Parathyroid adenoma (tissue), 2 donors: Measurements from ENCODE around the gene SLC25A13.

Source experiments
- H2AFZ ChIP-seq: fragments of 300-600 bp; sonication (generic); one replicate; pipeline ENCODE4 v1.7.0; 2017; ENCODE audit warnings: antibody characterized with exemption, mild to moderate bottlenecking
- H3K27ac ChIP-seq: fragments of 300-600 bp; sonication (generic); one replicate; pipeline ENCODE4 v1.7.0; 2017
- H3K27me3 ChIP-seq: fragments of 300-600 bp; sonication (generic); one replicate; pipeline ENCODE4 v1.7.0; 2017; ENCODE audit warnings: low read length; ENCODE audit not compliant: control insufficient read depth, insufficient read depth
- H3K36me3 ChIP-seq: fragments of 300-600 bp; sonication (generic); one replicate; pipeline ENCODE4 v1.7.0; 2017; ENCODE audit warnings: low read length; ENCODE audit not compliant: control insufficient read depth, insufficient read depth
- H3K4me1 ChIP-seq: fragments of 300-600 bp; sonication (generic); one replicate; pipeline ENCODE4 v1.7.0; 2017; ENCODE audit warnings: control low read depth
- H3K4me2 ChIP-seq: fragments of 300-600 bp; sonication (generic); one replicate; pipeline ENCODE4 v1.7.0; 2017; ENCODE audit warnings: low read length
- H3K4me3 ChIP-seq: fragments of 300-600 bp; sonication (generic); one replicate; pipeline ENCODE4 v1.7.0; 2017; ENCODE audit warnings: low read depth, low read length
- H3K79me2 ChIP-seq: fragments of 300-600 bp; sonication (generic); one replicate; pipeline ENCODE4 v1.7.0; 2017; ENCODE audit warnings: control low read depth
- H3K9ac ChIP-seq: fragments of 300-600 bp; sonication (generic); one replicate; pipeline ENCODE4 v1.7.0; 2017; ENCODE audit warnings: mild to moderate bottlenecking
- H3K9me3 ChIP-seq: fragments of 300-600 bp; sonication (generic); one replicate; pipeline ENCODE4 v1.7.0; 2017; ENCODE audit warnings: low read length; ENCODE audit not compliant: control insufficient read depth
- TF ChIP-seq, protein P1 (sequence below): fragments of 300-600 bp; sonication (generic); IDR thresholded peaks from one replicate; pipeline ENCODE4 v1.7.0; 2017; ENCODE audit warnings: antibody characterized with exemption, mild to moderate bottlenecking
- donor health status: primary hyperparathyroidism.

SLC25A13 gene

DNA sequence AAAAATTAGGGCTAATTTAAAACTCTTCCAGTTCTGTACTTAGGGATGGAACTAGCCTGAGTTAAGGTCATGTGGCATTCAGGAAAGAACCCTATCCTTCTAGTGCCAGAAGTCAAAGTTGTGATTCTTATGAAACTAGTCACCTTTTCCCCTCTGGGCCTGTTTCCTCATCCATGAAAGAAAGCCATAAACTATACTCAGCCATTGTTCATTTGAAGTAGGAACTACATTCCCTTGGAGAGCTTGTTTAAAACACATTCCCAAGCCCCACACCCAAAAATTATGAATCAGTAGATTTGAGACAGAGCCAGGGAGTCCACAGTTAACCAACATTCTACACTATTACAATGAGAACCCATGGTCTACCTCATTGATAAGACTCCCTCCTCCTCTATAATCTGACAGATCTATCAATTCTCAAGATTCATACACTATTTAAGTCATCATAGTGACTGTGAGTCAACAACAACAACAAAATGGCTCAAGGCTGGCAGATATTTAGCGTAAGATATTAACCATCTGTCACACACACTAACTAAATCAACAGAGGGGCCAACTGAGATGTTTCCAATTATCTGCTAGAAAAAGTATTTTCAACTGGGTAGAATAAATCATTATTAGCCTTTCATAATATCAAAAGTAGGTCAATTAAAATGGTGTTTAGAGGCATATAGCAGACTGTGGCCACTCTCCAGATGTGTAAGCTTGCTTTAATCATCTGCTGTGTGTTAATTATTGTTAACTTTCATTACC is 102.3 kb downstream of the SLC25A13 start:
- Histone ChIP-seq H3K4me1 (no peaks in the 10 kb centered on the region), H2AFZ (no peak overlapping the region), H3K27me3 (no peaks in the 10 kb centered on the region), H3K4me3 (no peak overlapping the region), H3K79me2 (peaks cover 9% of the 10 kb centered on the region), H3K9ac (no peak overlapping the region), H3K36me3 (no peaks in the 10 kb centered on the region), H3K9me3 (no peaks in the 10 kb centered on the region), H3K4me2 (no peak overlapping the region), H3K27ac (no peak overlapping the region)
- TF ChIP-seq, protein P1, sequence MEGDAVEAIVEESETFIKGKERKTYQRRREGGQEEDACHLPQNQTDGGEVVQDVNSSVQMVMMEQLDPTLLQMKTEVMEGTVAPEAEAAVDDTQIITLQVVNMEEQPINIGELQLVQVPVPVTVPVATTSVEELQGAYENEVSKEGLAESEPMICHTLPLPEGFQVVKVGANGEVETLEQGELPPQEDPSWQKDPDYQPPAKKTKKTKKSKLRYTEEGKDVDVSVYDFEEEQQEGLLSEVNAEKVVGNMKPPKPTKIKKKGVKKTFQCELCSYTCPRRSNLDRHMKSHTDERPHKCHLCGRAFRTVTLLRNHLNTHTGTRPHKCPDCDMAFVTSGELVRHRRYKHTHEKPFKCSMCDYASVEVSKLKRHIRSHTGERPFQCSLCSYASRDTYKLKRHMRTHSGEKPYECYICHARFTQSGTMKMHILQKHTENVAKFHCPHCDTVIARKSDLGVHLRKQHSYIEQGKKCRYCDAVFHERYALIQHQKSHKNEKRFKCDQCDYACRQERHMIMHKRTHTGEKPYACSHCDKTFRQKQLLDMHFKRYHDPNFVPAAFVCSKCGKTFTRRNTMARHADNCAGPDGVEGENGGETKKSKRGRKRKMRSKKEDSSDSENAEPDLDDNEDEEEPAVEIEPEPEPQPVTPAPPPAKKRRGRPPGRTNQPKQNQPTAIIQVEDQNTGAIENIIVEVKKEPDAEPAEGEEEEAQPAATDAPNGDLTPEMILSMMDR: no peak

DNA sequence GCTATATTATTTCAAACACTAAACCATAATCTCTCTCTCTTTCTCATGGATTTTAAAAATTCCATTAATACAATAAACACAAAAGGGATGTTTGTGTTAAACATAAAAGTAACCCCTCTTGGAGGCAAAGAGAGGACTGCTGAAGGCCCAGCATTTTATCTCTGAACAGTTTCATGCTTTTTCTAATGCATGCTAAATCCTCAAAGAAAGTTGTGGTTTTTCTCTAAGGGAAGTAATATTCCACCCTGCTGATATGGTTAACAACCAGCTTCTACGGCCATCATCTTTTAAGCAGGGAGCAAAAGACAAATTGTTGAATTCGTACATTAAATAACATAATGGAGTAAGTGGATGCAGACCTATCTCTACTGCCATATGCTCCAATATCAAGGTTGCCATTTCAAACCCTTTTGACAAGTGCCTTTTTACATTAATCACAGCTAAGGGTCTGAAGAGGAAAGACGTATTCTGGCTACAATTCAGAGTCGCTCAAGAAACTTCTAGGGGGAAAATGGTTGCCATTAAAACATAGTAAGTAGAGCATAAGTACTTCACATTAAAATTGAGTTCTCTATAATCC is 103.1 kb downstream of the SLC25A13 start:
- Histone ChIP-seq H3K79me2 (peaks cover 9% of the 10 kb centered on the region), H3K27ac (no peak overlapping the region), H3K36me3 (no peaks in the 10 kb centered on the region), H2AFZ (no peak overlapping the region), H3K4me1 (no peaks in the 10 kb centered on the region), H3K9ac (no peak overlapping the region), H3K4me3 (no peak overlapping the region), H3K27me3 (no peaks in the 10 kb centered on the region), H3K9me3 (no peaks in the 10 kb centered on the region), H3K4me2 (no peak overlapping the region)
- TF ChIP-seq, protein P1: no peak

DNA sequence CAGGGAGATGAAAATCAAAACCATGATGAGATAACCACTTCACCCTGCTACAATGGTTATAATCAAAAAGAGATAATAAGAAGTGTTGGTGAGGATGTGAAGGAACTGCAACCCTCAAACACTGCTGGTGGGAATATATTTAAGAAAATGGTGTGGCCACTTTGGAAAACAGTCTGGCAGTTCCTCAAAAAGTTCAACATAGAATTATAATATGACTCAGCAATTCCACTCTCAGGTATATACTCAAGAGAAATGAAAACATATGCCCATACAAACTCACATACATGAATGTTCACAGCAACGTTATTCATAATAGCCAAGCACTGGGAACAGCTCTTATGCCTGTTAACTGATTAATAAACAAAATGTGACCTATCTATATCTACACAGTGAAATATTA is 104.8 kb downstream of the SLC25A13 start:
- TF ChIP-seq, protein P1: no peak

DNA sequence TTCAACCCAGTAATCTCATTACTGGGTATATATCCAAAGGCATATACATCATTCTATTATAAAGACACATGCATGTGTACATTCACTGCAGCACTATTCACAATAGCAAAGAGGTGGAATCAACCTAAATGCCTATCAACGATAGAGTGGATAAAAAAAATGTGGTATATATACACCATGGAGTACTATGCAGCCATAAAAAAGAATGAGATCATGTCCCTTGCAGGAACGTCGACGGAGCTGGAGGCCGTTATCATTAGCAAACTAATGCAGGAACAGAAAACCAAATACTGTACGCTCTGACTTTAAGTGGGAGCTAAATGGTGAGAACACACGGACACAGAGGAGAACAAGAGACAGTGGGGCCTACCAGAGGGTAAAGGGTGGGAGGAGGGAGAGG is 105.5 kb downstream of the SLC25A13 start:
- Histone ChIP-seq H2AFZ (no peak overlapping the region), H3K27ac (no peak overlapping the region), H3K4me1 (no peaks in the 10 kb centered on the region), H3K4me3 (no peak overlapping the region), H3K9me3 (no peaks in the 10 kb centered on the region), H3K36me3 (no peaks in the 10 kb centered on the region), H3K27me3 (no peaks in the 10 kb centered on the region), H3K4me2 (no peak overlapping the region), H3K79me2 (peaks cover 9% of the 10 kb centered on the region), H3K9ac (no peak overlapping the region)
- TF ChIP-seq, protein P1: no peak

More for the DNA sequence above, 104.8 kb downstream of the SLC25A13 start:
- H2AFZ ChIP-seq: no peak overlapping the region
- no peak overlapping the region for H3K4me2 ChIP-seq
- H3K4me1 ChIP-seq: no peaks in the 10 kb centered on the region
- H3K9ac ChIP-seq: no peak overlapping the region
- no peak overlapping the region for H3K4me3 ChIP-seq
- no peaks in the 10 kb centered on the region for H3K27me3 ChIP-seq
- H3K36me3 ChIP-seq: no peaks in the 10 kb centered on the region
- H3K9me3 ChIP-seq: no peaks in the 10 kb centered on the region
- no peak overlapping the region for H3K27ac ChIP-seq
- peaks cover 9% of the 10 kb centered on the region for H3K79me2 ChIP-seq
